ENCODE measurements around the gene PRORP.

GRCh38 chr14:35121026-35121886 lies 1.1 kb upstream of the PRORP start:
- TF ChIP-seq, protein P1, sequence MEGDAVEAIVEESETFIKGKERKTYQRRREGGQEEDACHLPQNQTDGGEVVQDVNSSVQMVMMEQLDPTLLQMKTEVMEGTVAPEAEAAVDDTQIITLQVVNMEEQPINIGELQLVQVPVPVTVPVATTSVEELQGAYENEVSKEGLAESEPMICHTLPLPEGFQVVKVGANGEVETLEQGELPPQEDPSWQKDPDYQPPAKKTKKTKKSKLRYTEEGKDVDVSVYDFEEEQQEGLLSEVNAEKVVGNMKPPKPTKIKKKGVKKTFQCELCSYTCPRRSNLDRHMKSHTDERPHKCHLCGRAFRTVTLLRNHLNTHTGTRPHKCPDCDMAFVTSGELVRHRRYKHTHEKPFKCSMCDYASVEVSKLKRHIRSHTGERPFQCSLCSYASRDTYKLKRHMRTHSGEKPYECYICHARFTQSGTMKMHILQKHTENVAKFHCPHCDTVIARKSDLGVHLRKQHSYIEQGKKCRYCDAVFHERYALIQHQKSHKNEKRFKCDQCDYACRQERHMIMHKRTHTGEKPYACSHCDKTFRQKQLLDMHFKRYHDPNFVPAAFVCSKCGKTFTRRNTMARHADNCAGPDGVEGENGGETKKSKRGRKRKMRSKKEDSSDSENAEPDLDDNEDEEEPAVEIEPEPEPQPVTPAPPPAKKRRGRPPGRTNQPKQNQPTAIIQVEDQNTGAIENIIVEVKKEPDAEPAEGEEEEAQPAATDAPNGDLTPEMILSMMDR (IDR thresholded peaks at IDR 0.05) = no peak
- TF ChIP-seq POLR2A (IDR thresholded peaks at IDR 0.05) (no peak), EP300 (IDR thresholded peaks at IDR 0.05) (no peak)

All from ovary (tissue), 3 donors.